T-cell (primary cell): ENCODE measurements around the gene LPIN1. TPM values are rescaled to one million over a fixed set of nuclear protein-coding genes. Genes with fewer than 3 reads are reported as not detected.

Source experiments
- ATAC-seq, 4 experiments: fragments of 200-7000 bp in 3 of 4; fragments of 150-1000 bp in 1 of 4; cut with Tn5 transposase; replicated peaks in 1 of 4; 1 replicate in 3 of 4; 2 replicates in 1 of 4; pipeline ENCODE4 v1.10.0; 2021; ENCODE audit warnings: moderate library complexity in 3 of 4, mild to moderate bottlenecking in 2 of 4, moderate number of reproducible peaks in 1 of 4
- CTCF ChIA-PET, 2 donors: fragments of 300-600 bp; sonication (Branson Sonifier 250); formaldehyde crosslinking; loops; one replicate each; lab custom pipeline; 2022; ENCODE audit warnings: antibody characterized with exemption in 2 of 2; lab: Charles Lee
- POLR2A ChIA-PET, 2 donors: fragments of 300-600 bp; sonication (Branson Sonifier 250); formaldehyde crosslinking; loops; one replicate each; lab custom pipeline; 2022; ENCODE audit warnings: antibody characterized with exemption in 2 of 2; lab: Charles Lee
- DNase-seq, 35 experiments: peaks; one replicate each; pipeline versions ENCODE4 v3.0.0 to v3.0.0-alpha.2; 2013 to 2023
- H3K27ac ChIP-seq: one replicate; pipeline ENCODE4 v1.5.1; 2013; ENCODE audit warnings: low read length
- H3K27me3 ChIP-seq, 2 experiments: replicated peaks in 1 of 2; 1 replicate in 1 of 2; 2 replicates in 1 of 2; pipeline versions ENCODE4 v1.6.1 to v1.7.0; 2013; ENCODE audit warnings: low read length in 1 of 2, mixed read lengths in 1 of 2; ENCODE audit not compliant: control insufficient read depth in 2 of 2, insufficient read depth in 2 of 2; ENCODE audit errors: extremely low read depth in 1 of 2
- H3K36me3 ChIP-seq, 2 donors: 1 replicate in 1 of 2; 2 replicates in 1 of 2; pipeline versions ENCODE4 v1.6.1 to v1.7.0; 2013; ENCODE audit warnings: low read length in 1 of 2; ENCODE audit not compliant: control insufficient read depth in 2 of 2, insufficient read depth in 1 of 2; ENCODE audit errors: extremely low read depth in 1 of 2
- H3K4me1 ChIP-seq, 2 experiments: 1 replicate in 1 of 2; 2 replicates in 1 of 2; pipeline versions ENCODE4 v1.6.1 to v1.7.0; 2013; ENCODE audit warnings: low read length in 2 of 2, mixed read lengths in 1 of 2; ENCODE audit not compliant: insufficient read depth in 2 of 2, control insufficient read depth in 1 of 2; ENCODE audit errors: extremely low read depth in 1 of 2
- H3K4me3 ChIP-seq, 2 donors: 1 replicate in 1 of 2; 2 replicates in 1 of 2; pipeline versions ENCODE4 v1.5.1 to v1.7.0; 2013; ENCODE audit warnings: mild to moderate bottlenecking in 2 of 2, low read length in 1 of 2, moderate library complexity in 1 of 2; ENCODE audit not compliant: control insufficient read depth in 1 of 2; ENCODE audit errors: extremely low read depth in 1 of 2
- H3K9me3 ChIP-seq: 2 replicates; pipeline ENCODE4 v1.7.0; 2013
- H3K27ac Mint-ChIP-seq, 2 donors: one replicate each; pipeline ENCODE4 v1.8.0; 2020 to 2021; ENCODE audit warnings: mild to moderate bottlenecking in 2 of 2, mixed read lengths in 2 of 2
- H3K27me3 Mint-ChIP-seq, 2 donors: one replicate each; pipeline ENCODE4 v1.8.0; 2021 to 2022; ENCODE audit warnings: mixed read lengths in 2 of 2
- H3K36me3 Mint-ChIP-seq: one replicate; pipeline ENCODE4 v1.8.0; 2021; ENCODE audit warnings: mixed read lengths
- H3K4me1 Mint-ChIP-seq, 3 donors: one replicate each; pipeline ENCODE4 v1.8.0; 2020 to 2022; ENCODE audit warnings: mixed read lengths in 3 of 3, mild to moderate bottlenecking in 1 of 3
- H3K4me3 Mint-ChIP-seq, 3 donors: one replicate each; pipeline ENCODE4 v1.8.0; 2020 to 2022; ENCODE audit warnings: mild to moderate bottlenecking in 3 of 3, mixed read lengths in 3 of 3, moderate library complexity in 3 of 3
- H3K9me3 Mint-ChIP-seq, 3 donors: one replicate each; pipeline ENCODE4 v1.8.0; 2020 to 2022; ENCODE audit warnings: mixed read lengths in 3 of 3
- WGBS: methylation state at CpG from one replicate; pipeline ENCODE4 v1.1.5; 2013; ENCODE audit warnings: missing lambda C conversion rate; ENCODE audit not compliant: insufficient coverage; 5-methylcytosine and 5-hydroxymethylcytosine counted together
- total RNA-seq, 35 experiments: library from RNA in 6 of 35; stranded (reverse) in 6 of 35; fragments of 120-200 nt in 1 of 35; gene quantifications; one replicate each; pipeline versions ENCODE4 v1.2.1 to v1.2.4 and lab custom pipeline; 2013 to 2026

Gene LPIN1, protein sequence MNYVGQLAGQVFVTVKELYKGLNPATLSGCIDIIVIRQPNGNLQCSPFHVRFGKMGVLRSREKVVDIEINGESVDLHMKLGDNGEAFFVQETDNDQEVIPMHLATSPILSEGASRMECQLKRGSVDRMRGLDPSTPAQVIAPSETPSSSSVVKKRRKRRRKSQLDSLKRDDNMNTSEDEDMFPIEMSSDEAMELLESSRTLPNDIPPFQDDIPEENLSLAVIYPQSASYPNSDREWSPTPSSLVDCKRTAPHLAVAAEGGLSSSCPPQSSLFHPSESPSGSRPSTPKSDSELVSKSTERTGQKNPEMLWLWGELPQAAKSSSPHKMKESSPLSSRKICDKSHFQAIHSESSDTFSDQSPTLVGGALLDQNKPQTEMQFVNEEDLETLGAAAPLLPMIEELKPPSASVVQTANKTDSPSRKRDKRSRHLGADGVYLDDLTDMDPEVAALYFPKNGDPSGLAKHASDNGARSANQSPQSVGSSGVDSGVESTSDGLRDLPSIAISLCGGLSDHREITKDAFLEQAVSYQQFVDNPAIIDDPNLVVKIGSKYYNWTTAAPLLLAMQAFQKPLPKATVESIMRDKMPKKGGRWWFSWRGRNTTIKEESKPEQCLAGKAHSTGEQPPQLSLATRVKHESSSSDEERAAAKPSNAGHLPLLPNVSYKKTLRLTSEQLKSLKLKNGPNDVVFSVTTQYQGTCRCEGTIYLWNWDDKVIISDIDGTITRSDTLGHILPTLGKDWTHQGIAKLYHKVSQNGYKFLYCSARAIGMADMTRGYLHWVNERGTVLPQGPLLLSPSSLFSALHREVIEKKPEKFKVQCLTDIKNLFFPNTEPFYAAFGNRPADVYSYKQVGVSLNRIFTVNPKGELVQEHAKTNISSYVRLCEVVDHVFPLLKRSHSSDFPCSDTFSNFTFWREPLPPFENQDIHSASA
- total RNA-seq: 100 to 1,000 TPM in 2 of 5 donors, 10 to 100 TPM in 3; 67.1 to 102 (median 88.0) TPM
- 66.0 TPM for total RNA-seq (2013)
- total RNA-seq (lab: John Stamatoyannopoulos, UW): 80.6 to 218 (median 159) reads per million in 29 experiments

- Mint-ChIP-seq H3K36me3 (no peaks in the 10 kb centered on the region), H3K4me1 (peaks cover 59 to 78% (median 71%) of the 10 kb centered on the region in 3 donors), H3K4me3 (peak within 1 kb of the TSS; percentile 87 to 96 (median 89)), H3K9me3 (no peaks in the 10 kb centered on the region), H3K27ac (peak within 1 kb of the TSS; percentile 77 to 91), H3K27me3 (no peaks in the 10 kb centered on the region)
- Histone ChIP-seq H3K27me3 (peaks cover 0 to 3% of the 10 kb centered on the region in 2 experiments), H3K4me1 (peaks cover 27 to 78% of the 10 kb centered on the region in 2 experiments), H3K4me3 (peak within 1 kb of the TSS; percentile 82), H3K36me3 (no peaks in the 10 kb centered on the region), H3K27ac (peak within 1 kb of the TSS; percentile 80), H3K9me3 (no peaks in the 10 kb centered on the region)
- under 1% methylated on average over 48 of the region's 49 CpGs for WGBS
- ChIA-PET CTCF (interaction anchor here (0.6 to 2.4 kb wide), 10 partner anchors 20 to 705 kb away, joined by 3 to 13 read pairs (median 4); a partner anchor contains a TSS), POLR2A (interaction anchor here (0.5 to 1.5 kb wide), 5 partner anchors 8 to 1182 kb away, joined by 3 to 7 read pairs (median 5); no protein-coding TSS in a partner anchor)
- DNase-seq: peak; percentile 73 to 91 (median 83)
- ATAC-seq: peak; percentile 76 to 87 (median 82)
Observed at GRCh38 chr2:11746376-11746806, at the start of gene LPIN1. TSS of gene LPIN1 (plus strand) at chr2:11746632. CDS start at chr2:11765542, 18,910 bp downstream.

DNA sequence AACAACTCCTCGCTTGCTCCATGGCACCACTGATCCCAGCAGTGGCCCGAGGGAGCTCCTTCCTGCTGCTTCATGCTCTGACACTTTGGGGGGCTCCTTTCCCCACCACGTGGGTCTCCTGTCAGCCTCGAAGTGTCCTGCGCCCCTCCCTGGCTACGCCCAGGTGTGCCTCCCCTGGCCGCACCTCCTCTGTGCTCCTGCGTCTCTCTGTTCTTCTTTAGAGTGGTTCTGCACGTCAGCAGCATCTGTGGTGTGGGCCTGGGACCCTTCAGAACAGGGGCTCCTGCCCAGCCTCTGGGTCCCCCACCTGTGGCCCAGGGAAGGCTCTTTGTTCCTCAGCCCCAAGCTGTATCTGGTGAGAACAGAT, 49.7 kb upstream of the LPIN1 start:
- WGBS: 34% methylated on average over 9 of the region's 9 CpGs
- no peak for DNase-seq
- no peak overlapping the region for H3K27ac ChIP-seq
- H3K9me3 Mint-ChIP-seq: no peaks in the 10 kb centered on the region
- H3K36me3 Mint-ChIP-seq: no peaks in the 10 kb centered on the region
- H3K36me3 ChIP-seq: no peaks in the 10 kb centered on the region
- POLR2A ChIA-PET: no interaction called here
- H3K27me3 ChIP-seq: peaks cover 0 to 17% of the 10 kb centered on the region in 2 experiments
- peaks cover 0 to 3% (median 0%) of the 10 kb centered on the region in 3 donors for H3K4me1 Mint-ChIP-seq
- no peak overlapping the region for H3K4me3 ChIP-seq
- H3K4me1 ChIP-seq: peaks cover 0 to 4% of the 10 kb centered on the region in 2 experiments
- no peaks in the 10 kb centered on the region for H3K27me3 Mint-ChIP-seq
- no peak overlapping the region for H3K27ac Mint-ChIP-seq
- no peak overlapping the region for H3K4me3 Mint-ChIP-seq
- ATAC-seq: no peak
- CTCF ChIA-PET: interaction anchor here in 1 of 2 donors (0.6 to 0.7 kb wide), 3 partner anchors 47 to 218 kb away, joined by 3 to 8 read pairs (median 4); no protein-coding TSS in a partner anchor
- no peaks in the 10 kb centered on the region for H3K9me3 ChIP-seq

- WGBS: 44% methylated on average over 15 of the region's 16 CpGs
- Mint-ChIP-seq H3K27ac (no peak overlapping the region), H3K4me3 (no peak overlapping the region), H3K36me3 (no peaks in the 10 kb centered on the region), H3K4me1 (peaks cover 0 to 3% (median 0%) of the 10 kb centered on the region in 3 donors), H3K9me3 (no peaks in the 10 kb centered on the region), H3K27me3 (no peaks in the 10 kb centered on the region)
- ATAC-seq (no peak), DNase-seq (no peak)
- ChIA-PET CTCF (interaction anchor here in 1 of 2 donors (0.6 to 0.8 kb wide), 3 partner anchors 47 to 213 kb away, joined by 4 to 8 read pairs (median 4); no protein-coding TSS in a partner anchor), POLR2A (no interaction called here)
- H3K4me1 ChIP-seq: peaks cover 0 to 4% of the 10 kb centered on the region in 2 experiments
- no peak overlapping the region for H3K27ac ChIP-seq
- no peaks in the 10 kb centered on the region for H3K36me3 ChIP-seq
- no peaks in the 10 kb centered on the region for H3K9me3 ChIP-seq
- peaks cover 0 to 17% of the 10 kb centered on the region in 2 experiments for H3K27me3 ChIP-seq
- H3K4me3 ChIP-seq: no peak overlapping the region
Observed at GRCh38 chr2:11697103-11697871, 49.1 kb upstream of the LPIN1 start.

- Histone ChIP-seq H3K27me3 (peaks cover 0 to 17% of the 10 kb centered on the region in 2 experiments), H3K4me3 (no peak overlapping the region), H3K36me3 (no peaks in the 10 kb centered on the region), H3K9me3 (no peaks in the 10 kb centered on the region), H3K4me1 (peaks cover 0 to under 1% of the 10 kb centered on the region in 2 experiments), H3K27ac (no peak overlapping the region)
- H3K4me1 Mint-ChIP-seq: no peaks in the 10 kb centered on the region
- no peaks in the 10 kb centered on the region for H3K36me3 Mint-ChIP-seq
- no peak overlapping the region for H3K4me3 Mint-ChIP-seq
- ATAC-seq (no peak), DNase-seq (no peak)
- WGBS: 81% methylated on average over 24 of the region's 24 CpGs
- H3K27ac Mint-ChIP-seq: no peak overlapping the region
- H3K9me3 Mint-ChIP-seq: no peaks in the 10 kb centered on the region
- ChIA-PET POLR2A (interaction anchor here in 1 of 2 donors (0.6 kb wide), 1 partner anchor 966 kb away, joined by 5 read pairs; no protein-coding TSS in a partner anchor), CTCF (interaction anchor here (0.8 to 1.4 kb wide), 6 partner anchors 8 to 81 kb away, joined by 3 to 4 read pairs (median 4); no protein-coding TSS in a partner anchor)
- H3K27me3 Mint-ChIP-seq: no peaks in the 10 kb centered on the region
Observed at GRCh38 chr2:11698009-11698922, 48.2 kb upstream of the LPIN1 start.
